ENCODE results near the gene ARHGAP42. TPM values are rescaled to one million over a fixed set of nuclear protein-coding genes. Genes with fewer than 3 reads are reported as not detected.

Gene ARHGAP42
- total RNA-seq, 1 donor from 2014 or later: 16.3 TPM

DNA sequence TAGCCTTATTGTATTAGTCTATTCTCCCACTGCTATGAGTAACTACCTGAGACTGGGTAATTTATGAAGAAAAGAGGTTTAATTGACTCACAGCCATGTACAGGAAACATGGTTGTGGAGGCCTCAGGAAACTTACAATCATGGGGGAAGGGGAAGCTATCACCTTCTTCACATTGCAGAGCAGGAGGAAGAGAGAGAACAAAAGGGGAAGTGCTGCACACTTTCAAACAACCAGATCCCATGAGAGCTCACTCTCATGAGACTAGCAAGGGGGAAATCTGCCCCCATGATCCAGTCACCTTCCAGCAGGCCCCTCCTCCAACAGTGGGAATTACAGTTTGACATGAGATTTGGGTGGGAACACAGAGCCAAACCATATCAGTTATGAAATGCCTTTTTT is 179.4 kb downstream of the ARHGAP42 start:
- intact Hi-C loops (cut with DNase I): no loop called here
- ATAC-seq (no peak), DNase-seq (no peak)
- Histone ChIP-seq H3K4me1 (no peaks in the 10 kb centered on the region), H3K9me3 (no peaks in the 10 kb centered on the region), H3K27ac (no peak overlapping the region), H3K27me3 (ENCODE audit: low read depth) (no peaks in the 10 kb centered on the region), H3K36me3 (no peaks in the 10 kb centered on the region), H3K4me3 (no peak overlapping the region)
- TF ChIP-seq, protein P1, sequence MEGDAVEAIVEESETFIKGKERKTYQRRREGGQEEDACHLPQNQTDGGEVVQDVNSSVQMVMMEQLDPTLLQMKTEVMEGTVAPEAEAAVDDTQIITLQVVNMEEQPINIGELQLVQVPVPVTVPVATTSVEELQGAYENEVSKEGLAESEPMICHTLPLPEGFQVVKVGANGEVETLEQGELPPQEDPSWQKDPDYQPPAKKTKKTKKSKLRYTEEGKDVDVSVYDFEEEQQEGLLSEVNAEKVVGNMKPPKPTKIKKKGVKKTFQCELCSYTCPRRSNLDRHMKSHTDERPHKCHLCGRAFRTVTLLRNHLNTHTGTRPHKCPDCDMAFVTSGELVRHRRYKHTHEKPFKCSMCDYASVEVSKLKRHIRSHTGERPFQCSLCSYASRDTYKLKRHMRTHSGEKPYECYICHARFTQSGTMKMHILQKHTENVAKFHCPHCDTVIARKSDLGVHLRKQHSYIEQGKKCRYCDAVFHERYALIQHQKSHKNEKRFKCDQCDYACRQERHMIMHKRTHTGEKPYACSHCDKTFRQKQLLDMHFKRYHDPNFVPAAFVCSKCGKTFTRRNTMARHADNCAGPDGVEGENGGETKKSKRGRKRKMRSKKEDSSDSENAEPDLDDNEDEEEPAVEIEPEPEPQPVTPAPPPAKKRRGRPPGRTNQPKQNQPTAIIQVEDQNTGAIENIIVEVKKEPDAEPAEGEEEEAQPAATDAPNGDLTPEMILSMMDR (IDR thresholded peaks at IDR 0.05): no peak

DNA sequence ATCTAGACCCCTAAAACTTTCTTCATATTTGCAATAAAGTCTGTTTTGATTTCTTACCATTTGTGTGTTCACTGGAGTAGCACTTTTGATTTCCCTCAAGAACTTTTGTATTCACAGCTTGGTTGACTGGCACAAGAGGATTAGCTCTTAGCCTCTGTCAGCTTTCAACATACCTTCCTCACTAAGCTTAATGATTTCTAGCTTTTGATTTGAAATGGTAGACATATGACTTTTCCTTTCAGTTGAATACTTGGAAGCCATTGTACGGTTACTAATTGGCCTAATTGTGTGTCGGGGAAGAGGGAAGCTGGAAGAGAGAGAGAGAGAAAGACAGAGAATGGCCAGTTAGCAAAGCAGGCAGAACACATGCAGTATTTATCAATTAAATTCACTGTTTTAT is 180.5 kb downstream of the ARHGAP42 start:
- no peak for ATAC-seq
- no peaks in the 10 kb centered on the region for H3K9me3 ChIP-seq
- TF ChIP-seq, protein P1 (IDR thresholded peaks at IDR 0.05): no peak
- no peaks in the 10 kb centered on the region for H3K36me3 ChIP-seq
- no peaks in the 10 kb centered on the region for H3K4me1 ChIP-seq
- H3K4me3 ChIP-seq: no peak overlapping the region
- intact Hi-C loops (cut with DNase I): no loop called here
- no peak for DNase-seq
- no peaks in the 10 kb centered on the region for H3K27me3 ChIP-seq (ENCODE audit: low read depth)
- H3K27ac ChIP-seq: no peak overlapping the region

DNA sequence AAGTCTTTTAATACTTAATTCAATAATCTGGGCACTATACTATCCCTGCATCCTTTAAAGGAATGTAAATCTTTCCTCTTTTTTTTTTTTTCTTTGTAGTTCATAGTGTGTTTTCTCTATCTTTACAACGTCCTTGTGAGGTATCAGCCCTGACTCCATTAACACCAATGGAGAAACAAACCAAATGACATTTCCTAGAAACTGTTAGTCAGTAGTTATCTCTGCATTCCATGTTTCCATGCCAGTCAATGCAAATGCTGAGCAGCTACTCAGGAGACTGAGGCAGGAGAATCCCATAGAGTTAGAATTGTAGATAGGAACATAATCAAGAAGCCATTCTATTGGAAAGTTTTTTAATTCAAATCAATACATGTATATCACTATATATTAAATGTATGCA is 182.2 kb downstream of the ARHGAP42 start:
- no peak overlapping the region for H3K27ac ChIP-seq

DNA sequence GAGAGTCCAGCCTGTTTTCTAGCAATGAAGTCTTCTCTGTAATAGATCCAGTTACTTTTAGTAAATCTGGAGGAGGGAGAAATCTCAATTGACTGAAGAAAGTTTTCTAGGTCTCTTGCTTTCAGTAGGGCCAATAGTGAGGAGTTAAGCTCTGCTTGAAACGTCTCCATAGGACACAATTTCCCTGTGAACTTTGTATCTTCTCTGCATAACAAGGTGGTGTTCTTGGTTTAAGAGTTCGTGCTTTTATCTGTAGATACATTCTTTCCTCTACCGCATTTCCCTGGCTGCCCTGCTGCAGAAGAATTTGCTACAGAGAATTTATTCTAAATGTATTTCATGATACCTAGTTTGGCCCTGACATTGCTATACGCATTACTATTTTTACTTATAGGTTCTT is 183.1 kb downstream of the ARHGAP42 start:
- Histone ChIP-seq H3K9me3 (no peaks in the 10 kb centered on the region), H3K36me3 (no peaks in the 10 kb centered on the region), H3K4me3 (no peak overlapping the region), H3K27ac (no peak overlapping the region), H3K4me1 (no peaks in the 10 kb centered on the region), H3K27me3 (ENCODE audit: low read depth) (no peaks in the 10 kb centered on the region)
- TF ChIP-seq, protein P1 (IDR thresholded peaks at IDR 0.05): no peak
- no peak for DNase-seq
- no peak for ATAC-seq
- intact Hi-C loops (cut with DNase I): no loop called here

More for the DNA sequence above, 182.2 kb downstream of the ARHGAP42 start:
- DNase-seq (no peak), ATAC-seq (no peak)
- Histone ChIP-seq H3K27me3 (ENCODE audit: low read depth) (no peaks in the 10 kb centered on the region), H3K4me1 (no peaks in the 10 kb centered on the region), H3K36me3 (no peaks in the 10 kb centered on the region), H3K4me3 (no peak overlapping the region), H3K9me3 (no peaks in the 10 kb centered on the region)
- TF ChIP-seq, protein P1 (IDR thresholded peaks at IDR 0.05): no peak
- intact Hi-C loops (cut with DNase I): no loop called here

DNA sequence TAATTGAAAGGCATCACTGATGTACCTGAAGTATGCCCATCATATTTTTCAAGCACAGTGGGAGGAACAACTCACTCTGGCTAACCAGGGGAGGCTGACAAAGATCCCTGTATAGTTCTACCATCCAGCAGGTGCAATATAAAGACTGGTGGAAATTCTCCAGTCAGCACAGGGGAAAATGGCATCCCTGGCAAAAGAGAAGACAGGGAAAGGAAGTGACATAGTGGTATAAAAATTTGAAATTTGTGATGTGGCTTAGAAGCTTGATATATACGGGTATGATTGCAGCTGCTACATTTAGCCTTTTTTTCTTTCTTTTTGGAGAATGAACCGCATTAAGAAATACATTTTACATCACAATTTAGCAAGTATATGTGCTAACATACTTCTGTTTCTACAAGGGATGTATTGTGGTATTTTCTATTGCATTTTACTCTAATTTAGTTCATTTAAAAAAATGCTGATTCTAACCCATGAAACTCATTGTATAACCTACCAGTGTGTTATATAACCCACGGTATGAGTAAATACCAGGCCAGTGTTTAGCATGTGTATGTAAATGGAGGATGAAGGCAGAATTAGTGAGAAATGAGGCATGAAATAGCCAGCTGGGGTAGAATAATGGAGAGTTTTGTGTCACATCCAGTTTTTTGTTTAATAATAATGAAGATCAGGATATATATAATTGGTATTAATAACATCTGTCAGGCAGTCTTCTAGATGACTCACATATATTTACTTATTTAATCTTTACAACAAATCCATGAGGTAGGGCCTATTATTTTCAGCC is 186.1 kb downstream of the ARHGAP42 start:
- ATAC-seq (no peak), DNase-seq (no peak)
- Histone ChIP-seq H3K27me3 (ENCODE audit: low read depth) (no peaks in the 10 kb centered on the region), H3K27ac (no peak overlapping the region), H3K4me3 (no peak overlapping the region), H3K9me3 (no peaks in the 10 kb centered on the region), H3K4me1 (no peaks in the 10 kb centered on the region), H3K36me3 (no peaks in the 10 kb centered on the region)
- intact Hi-C loops (cut with DNase I): no loop called here
- TF ChIP-seq, protein P1 (IDR thresholded peaks at IDR 0.05): no peak
